ENCODE measurements around the gene TMEM87B. TPM values are rescaled to one million over a fixed set of nuclear protein-coding genes. Genes with fewer than 3 reads are reported as not detected.

The TMEM87B gene
- total RNA-seq, 1 experiment from 2014 or later = 24.4 TPM

GRCh38 chr2:112048236-112048592 is 6.9 kb upstream of the TMEM87B start:
- ChIA-PET CTCF (interaction anchor here (0.6 kb wide), 1 partner anchor 471 kb away, joined by 8 read pairs; no protein-coding TSS in a partner anchor), POLR2A (ENCODE audit: unreplicated experiment) (no interaction called here)
- DNase-seq = no peak
- Histone ChIP-seq H3F3A (ENCODE audit: insufficient read depth, low read depth) (no peaks in the 10 kb centered on the region), H3K27me3 (ENCODE audit: insufficient read depth, low read depth) (no peaks in the 10 kb centered on the region), H2AFZ (no peak overlapping the region), H3K79me2 (ENCODE audit: low read depth) (no peaks in the 10 kb centered on the region), H3K4me1 (replicated peaks; ENCODE audit: insufficient read depth) (peaks cover under 1% of the 10 kb centered on the region), H3K9me3 (ENCODE audit: insufficient read depth, low read depth) (peaks cover 12% of the 10 kb centered on the region; the same call in 1 of the 2 replicates), H3K4me3 (no peak overlapping the region), H3K36me3 (ENCODE audit: low read depth) (no peaks in the 10 kb centered on the region), H4K20me1 (ENCODE audit: insufficient read depth) (no peaks in the 10 kb centered on the region), H3K9me2 (ENCODE audit: insufficient read depth) (no peaks in the 10 kb centered on the region), H3K4me2 (no peak overlapping the region), H3K27ac (no peak overlapping the region)
- intact Hi-C loops (cut with micrococcal nuclease; ENCODE audit: unreplicated experiment) = loop anchor here (1.0 to 2.0 kb wide), 2 partner anchors 161 to 535 kb away; no protein-coding TSS in a partner anchor
- BruUV-seq (replicated peaks) = no TSS peak
- TF ChIP-seq EZH2 (IDR thresholded peaks at IDR 0.05; ENCODE audit: low read depth) (no peak), CTCF (conservative IDR thresholded peaks at IDR 0.05) (no peak)

GRCh38 chr2:112048887-112049286 is 6.2 kb upstream of the TMEM87B start:
- peaks cover 12% of the 10 kb centered on the region; the same call in 1 of the 2 replicates for H3K9me3 ChIP-seq (ENCODE audit: insufficient read depth, low read depth)
- no TSS peak for BruUV-seq (replicated peaks)
- no peak overlapping the region for H3K4me3 ChIP-seq
- intact Hi-C loops (cut with micrococcal nuclease; ENCODE audit: unreplicated experiment) = loop anchor here (1.0 to 2.0 kb wide), 3 partner anchors 151 to 534 kb away; partner anchors contain the start of gene MERTK
- H3K9me2 ChIP-seq (ENCODE audit: insufficient read depth) = no peaks in the 10 kb centered on the region
- TF ChIP-seq EZH2 (IDR thresholded peaks at IDR 0.05; ENCODE audit: low read depth) (no peak), CTCF (conservative IDR thresholded peaks at IDR 0.05) (peak; percentile 89)
- H3K36me3 ChIP-seq (ENCODE audit: low read depth) = no peaks in the 10 kb centered on the region
- H4K20me1 ChIP-seq (ENCODE audit: insufficient read depth) = no peaks in the 10 kb centered on the region
- peak; percentile 33 to 68 for DNase-seq
- H2AFZ ChIP-seq = no peak overlapping the region
- no peaks in the 10 kb centered on the region for H3K79me2 ChIP-seq (ENCODE audit: low read depth)
- no peak overlapping the region for H3K27ac ChIP-seq
- no peak overlapping the region for H3K4me2 ChIP-seq
- peaks cover 7% of the 10 kb centered on the region for H3K4me1 ChIP-seq (replicated peaks; ENCODE audit: insufficient read depth)
- no peaks in the 10 kb centered on the region for H3K27me3 ChIP-seq (ENCODE audit: insufficient read depth, low read depth)
- H3F3A ChIP-seq (ENCODE audit: insufficient read depth, low read depth) = peaks cover 5% of the 10 kb centered on the region
- ChIA-PET CTCF (no interaction called here), POLR2A (ENCODE audit: unreplicated experiment) (no interaction called here)

- no peak overlapping the region for H3K27ac ChIP-seq
- ChIA-PET CTCF (interaction anchor here (0.6 kb wide), 1 partner anchor 162 kb away, joined by 3 read pairs; no protein-coding TSS in a partner anchor), POLR2A (ENCODE audit: unreplicated experiment) (no interaction called here)
- intact Hi-C loops (cut with micrococcal nuclease; ENCODE audit: unreplicated experiment) = loop anchor here (10.0 kb wide), 2 partner anchors 204 to 674 kb away; partner anchors contain the start of genes NT5DC4 and ZC3H8
- TF ChIP-seq EZH2 (IDR thresholded peaks at IDR 0.05; ENCODE audit: low read depth) (no peak), CTCF (conservative IDR thresholded peaks at IDR 0.05) (no peak)
- no peak overlapping the region for H3K4me2 ChIP-seq
- BruUV-seq (replicated peaks) = no TSS peak
- H3K9me3 ChIP-seq (ENCODE audit: insufficient read depth, low read depth) = peaks cover 8% of the 10 kb centered on the region; the same call in 1 of the 2 replicates
- H3K4me1 ChIP-seq (replicated peaks; ENCODE audit: insufficient read depth) = peaks cover 8% of the 10 kb centered on the region
- no peaks in the 10 kb centered on the region for H3K9me2 ChIP-seq (ENCODE audit: insufficient read depth)
- H3K4me3 ChIP-seq = no peak overlapping the region
- peaks cover 8% of the 10 kb centered on the region for H3F3A ChIP-seq (ENCODE audit: insufficient read depth, low read depth)
- H3K79me2 ChIP-seq (ENCODE audit: low read depth) = no peaks in the 10 kb centered on the region
- H3K27me3 ChIP-seq (ENCODE audit: insufficient read depth, low read depth) = no peaks in the 10 kb centered on the region
- H2AFZ ChIP-seq = no peak overlapping the region
- no peaks in the 10 kb centered on the region for H3K36me3 ChIP-seq (ENCODE audit: low read depth)
- no peak for DNase-seq
- no peaks in the 10 kb centered on the region for H4K20me1 ChIP-seq (ENCODE audit: insufficient read depth)
Observed at GRCh38 chr2:112050316-112050715, 4.8 kb upstream of the TMEM87B start.

Data from PC-9 (cell line).